H1 (cell line): Measurements from ENCODE around the gene PER2. TPM values are rescaled to one million over a fixed set of nuclear protein-coding genes. Genes with fewer than 3 reads are reported as not detected.

Experiments
- CHD7 ChIP-seq: fragments of 300-600 bp; sonication (generic); IDR thresholded peaks from 2 replicates; pipeline ENCODE4 v1.7.1; 2012; ENCODE audit warnings: low read length, moderate library complexity, mild to moderate bottlenecking, inconsistent platforms; ENCODE audit not compliant: insufficient replicate concordance
- RXRA ChIP-seq: IDR thresholded peaks from 2 replicates; pipeline ENCODE4 v1.6.1; 2011; ENCODE audit warnings: low read depth, mild to moderate bottlenecking, low read length, moderate library complexity; ENCODE audit not compliant: insufficient read depth
- SAP30 ChIP-seq: fragments of 300-600 bp; sonication (generic); IDR thresholded peaks from 2 replicates; pipeline ENCODE4 v1.7.1; 2012; ENCODE audit warnings: low read length, moderate library complexity, mild to moderate bottlenecking, inconsistent platforms; ENCODE audit not compliant: insufficient read depth, insufficient replicate concordance
- SIN3A ChIP-seq, 2 experiments: IDR thresholded peaks in 1 of 2; conservative IDR thresholded peaks in 1 of 2; 2 replicates each; pipeline ENCODE4 v1.6.1; 2011 to 2012; ENCODE audit warnings: low read length in 2 of 2, improper control_type of control experiment in 1 of 2, low read depth in 1 of 2, mild to moderate bottlenecking in 1 of 2
- ZNF274 ChIP-seq: IDR thresholded peaks from 2 replicates; pipeline ENCODE4 v1.7.0; 2012; ENCODE audit warnings: low read length, borderline replicate concordance; ENCODE audit errors: extremely low read depth
- polyA plus RNA-seq, 7 experiments: library from polyadenylated mRNA; depleted of rRNA in 3 of 7; stranded (reverse) in 5 of 7; unstranded in 2 of 7; fragments of >200 nt in 5 of 7; fragments of 200-250 nt in 2 of 7; gene quantifications; 1 replicate in 5 of 7; 2 replicates in 1 of 7; 4 replicates in 1 of 7; pipeline versions ENCODE4 v1.2.1 to v1.2.3, GENCODE V29; 2011 to 2013; ENCODE audit warnings: missing spikeins in 2 of 7, mixed read lengths in 2 of 7
- total RNA-seq: library from RNA; stranded (reverse); fragmentation: NEBNext Ultra II Directional; extraction: Animal tissue kit (Norgen Biotek cat#: 25700); gene quantifications from 2 replicates; pipeline ENCODE4 v1.2.1, GENCODE V29; 2021

PER2 gene
- total and polyA plus RNA-seq, 2 of the 8 experiments (the other 6 are each of a cell fraction or from before 2014, with no cell fraction given): 0.91 to 5.5 TPM

DNA sequence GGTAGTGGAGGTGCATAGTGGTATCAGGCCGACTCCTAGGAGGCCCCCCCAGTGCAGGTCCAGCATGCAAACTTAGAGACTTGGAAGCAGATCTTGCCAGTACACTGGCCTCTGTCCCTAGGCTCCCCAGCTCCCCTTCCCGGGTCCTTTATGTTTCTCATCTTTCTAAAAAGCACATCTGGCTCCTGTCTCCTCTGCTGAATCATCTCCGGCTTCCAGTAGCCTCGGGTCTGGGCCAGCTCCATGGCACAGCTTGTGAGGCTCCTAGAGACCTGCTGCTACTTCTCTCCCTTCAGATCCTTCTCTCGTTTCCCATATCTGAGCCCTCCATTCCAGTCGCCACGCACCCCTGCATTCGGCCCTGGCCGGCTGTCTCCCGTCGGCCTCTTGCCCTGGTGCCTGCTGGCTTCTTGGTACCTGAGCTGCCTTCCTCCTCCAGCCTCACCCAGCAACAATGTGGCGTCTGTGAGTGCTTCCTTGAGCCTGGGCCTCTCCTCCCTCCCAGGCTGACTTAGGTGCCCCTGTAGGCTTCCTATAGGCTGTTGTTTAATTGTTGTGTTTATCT, 38.5 kb upstream of the PER2 start (continued):
- TF ChIP-seq CHD7: no peak
- no peak for TF ChIP-seq ZNF274
- no peak for TF ChIP-seq SIN3A (conservative IDR thresholded peaks at IDR 0.05 in 1 of 2, IDR thresholded peaks at IDR 0.05 in 1 of 2; ENCODE audit: low read depth in 1 of 2, low read length in 2 of 2)
- TF ChIP-seq RXRA: no peak
- TF ChIP-seq SAP30: no peak
